Ishikawa (cell line): ENCODE measurements around the gene SLCO1B3.
A peak's percentile ranks its signal among the peaks of the same experiment; 100 is the strongest.

Source experiments
- CEBPB ChIP-seq: IDR thresholded peaks from 2 replicates; pipeline ENCODE4 v1.6.1; 2012
- CREB1 ChIP-seq: IDR thresholded peaks from 2 replicates; pipeline ENCODE4 v1.6.1; 2012; ENCODE audit warnings: low read depth
- EGR1 ChIP-seq: IDR thresholded peaks from 2 replicates; pipeline ENCODE4 v1.6.1; 2012
- EP300 ChIP-seq: IDR thresholded peaks from 2 replicates; pipeline ENCODE4 v1.6.1; 2012; ENCODE audit warnings: borderline replicate concordance
- FOXM1 ChIP-seq: IDR thresholded peaks from 2 replicates; pipeline ENCODE4 v1.6.1; 2012; ENCODE audit warnings: low read depth, borderline replicate concordance
- MAX ChIP-seq: IDR thresholded peaks from 2 replicates; pipeline ENCODE4 v1.6.1; 2012
- RAD21 ChIP-seq: IDR thresholded peaks from 2 replicates; pipeline ENCODE4 v1.6.1; 2012; ENCODE audit warnings: low read depth
- REST ChIP-seq: IDR thresholded peaks from 2 replicates; pipeline ENCODE4 v1.6.1; 2012; ENCODE audit warnings: low read depth, mild to moderate bottlenecking
- TAF1 ChIP-seq: IDR thresholded peaks from 2 replicates; pipeline ENCODE4 v1.6.1; 2012; ENCODE audit warnings: low read depth, mild to moderate bottlenecking
- TEAD4 ChIP-seq: IDR thresholded peaks from 2 replicates; pipeline ENCODE4 v1.6.1; 2012
- USF1 ChIP-seq: IDR thresholded peaks from 2 replicates; pipeline ENCODE4 v1.6.1; 2012
- ZBTB7A ChIP-seq: IDR thresholded peaks from 2 replicates; pipeline ENCODE4 v1.6.1; 2012; ENCODE audit warnings: low read depth

Gene SLCO1B3

GRCh38 chr12:20885116-20885515 is 74.6 kb downstream of the SLCO1B3 start:
- TF ChIP-seq RAD21 (no peak), CEBPB (no peak)

GRCh38 chr12:20885552-20885951 is 75.0 kb downstream of the SLCO1B3 start:
- TF ChIP-seq RAD21 (no peak), TEAD4 (no peak), CEBPB (no peak)

GRCh38 chr12:20917269-20917668 is 106.8 kb downstream of the SLCO1B3 start:
- no peak for TF ChIP-seq RAD21

GRCh38 chr12:20917819-20918218 is 107.3 kb downstream of the SLCO1B3 start:
- TF ChIP-seq ZBTB7A (no peak), USF1 (no peak), FOXM1 (no peak), RAD21 (no peak), REST (no peak)

- TF ChIP-seq CREB1 (no peak), TAF1 (no peak), RAD21 (no peak), EGR1 (no peak), REST (no peak), MAX (no peak), FOXM1 (no peak), ZBTB7A (no peak), EP300 (no peak)
Observed at GRCh38 chr12:20931894-20932293, 121.4 kb downstream of the SLCO1B3 start.

- no peak for TF ChIP-seq FOXM1
- TF ChIP-seq RAD21: peak; percentile 46
- TF ChIP-seq TEAD4: no peak
- no peak for TF ChIP-seq USF1
- TF ChIP-seq EP300: no peak
Observed at GRCh38 chr12:20946732-20947131, 136.2 kb downstream of the SLCO1B3 start.

GRCh38 chr12:20950248-20950647 is 139.7 kb downstream of the SLCO1B3 start:
- TF ChIP-seq REST (no peak), RAD21 (peak; percentile 43; the same call in 1 of the 2 replicates)
